Calu3 (cell line): Measurements from ENCODE around the gene KAT14. TPM values are rescaled to one million over a fixed set of nuclear protein-coding genes. Genes with fewer than 3 reads are reported as not detected.
"Not testable (repeated sequence)": the region's sequence is repeated elsewhere in the genome, so short reads cannot be mapped to it uniquely, and the experiment has no call there.

Source experiments
- BruUV-seq: library from RNA; stranded (reverse); fragments of 400-500 nt; replicated peaks from 2 replicates; lab custom pipeline; 2021; lab: Mats Ljungman, UMichigan
- CTCF ChIA-PET: fragments of 300-600 bp; sonication (Branson Sonifier 250); formaldehyde crosslinking; loops from one replicate; lab custom pipeline; 2022; ENCODE audit warnings: antibody characterized with exemption; lab: Charles Lee
- DNase-seq: peaks from one replicate; pipeline ENCODE4 v3.0.0; 2022
- H3K27ac Mint-ChIP-seq: one replicate; pipeline ENCODE4 v1.8.0; 2022; ENCODE audit warnings: mixed read lengths; ENCODE audit not compliant: unreplicated experiment
- H3K27me3 Mint-ChIP-seq: one replicate; pipeline ENCODE4 v1.8.0; 2022; ENCODE audit warnings: mixed read lengths; ENCODE audit not compliant: unreplicated experiment
- H3K36me3 Mint-ChIP-seq: one replicate; pipeline ENCODE4 v1.8.0; 2022; ENCODE audit warnings: mild to moderate bottlenecking, moderate library complexity, mixed read lengths; ENCODE audit not compliant: insufficient read depth, unreplicated experiment
- H3K4me1 Mint-ChIP-seq: one replicate; pipeline ENCODE4 v1.8.0; 2022; ENCODE audit warnings: mild to moderate bottlenecking, low read depth, mixed read lengths; ENCODE audit not compliant: unreplicated experiment
- H3K4me3 Mint-ChIP-seq: one replicate; pipeline ENCODE4 v1.8.0; 2022; ENCODE audit warnings: mild to moderate bottlenecking, low read depth, moderate library complexity, mixed read lengths; ENCODE audit not compliant: unreplicated experiment
- H3K9me3 Mint-ChIP-seq: one replicate; pipeline ENCODE4 v1.8.0; 2022; ENCODE audit warnings: low read depth, mixed read lengths; ENCODE audit not compliant: unreplicated experiment
- intact Hi-C: fragments of 100-400 bp; cut with micrococcal nuclease; formaldehyde crosslinking; loops from one replicate; pipeline ENCODE4 v1.10.0; 2022; ENCODE audit not compliant: unreplicated experiment
- total RNA-seq: library from RNA; stranded (reverse); gene quantifications from 2 replicates; pipeline ENCODE4 v1.2.3, GENCODE V29; 2022
- TF ChIP-seq, protein P1 (sequence below): fragments of 200-600 bp; IDR thresholded peaks from one replicate; pipeline ENCODE4 v1.8.0; 2022; ENCODE audit warnings: antibody characterized with exemption; ENCODE audit not compliant: unreplicated experiment

The KAT14 gene
- total RNA-seq, 1 experiment from 2014 or later: 3.1 TPM

GRCh38 chr20:18101125-18101810 lies 36.4 kb upstream of the KAT14 start:
- H3K4me1 Mint-ChIP-seq: no peaks in the 10 kb centered on the region
- no peaks in the 10 kb centered on the region for H3K9me3 Mint-ChIP-seq
- no peak overlapping the region for H3K27ac Mint-ChIP-seq
- H3K27me3 Mint-ChIP-seq: no peaks in the 10 kb centered on the region
- intact Hi-C loops: no loop called here
- no TSS peak for BruUV-seq
- H3K36me3 Mint-ChIP-seq: no peaks in the 10 kb centered on the region
- TF ChIP-seq, protein P1, sequence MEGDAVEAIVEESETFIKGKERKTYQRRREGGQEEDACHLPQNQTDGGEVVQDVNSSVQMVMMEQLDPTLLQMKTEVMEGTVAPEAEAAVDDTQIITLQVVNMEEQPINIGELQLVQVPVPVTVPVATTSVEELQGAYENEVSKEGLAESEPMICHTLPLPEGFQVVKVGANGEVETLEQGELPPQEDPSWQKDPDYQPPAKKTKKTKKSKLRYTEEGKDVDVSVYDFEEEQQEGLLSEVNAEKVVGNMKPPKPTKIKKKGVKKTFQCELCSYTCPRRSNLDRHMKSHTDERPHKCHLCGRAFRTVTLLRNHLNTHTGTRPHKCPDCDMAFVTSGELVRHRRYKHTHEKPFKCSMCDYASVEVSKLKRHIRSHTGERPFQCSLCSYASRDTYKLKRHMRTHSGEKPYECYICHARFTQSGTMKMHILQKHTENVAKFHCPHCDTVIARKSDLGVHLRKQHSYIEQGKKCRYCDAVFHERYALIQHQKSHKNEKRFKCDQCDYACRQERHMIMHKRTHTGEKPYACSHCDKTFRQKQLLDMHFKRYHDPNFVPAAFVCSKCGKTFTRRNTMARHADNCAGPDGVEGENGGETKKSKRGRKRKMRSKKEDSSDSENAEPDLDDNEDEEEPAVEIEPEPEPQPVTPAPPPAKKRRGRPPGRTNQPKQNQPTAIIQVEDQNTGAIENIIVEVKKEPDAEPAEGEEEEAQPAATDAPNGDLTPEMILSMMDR: no peak
- CTCF ChIA-PET: no interaction called here
- no peak for DNase-seq
- H3K4me3 Mint-ChIP-seq: no peak overlapping the region

DNA sequence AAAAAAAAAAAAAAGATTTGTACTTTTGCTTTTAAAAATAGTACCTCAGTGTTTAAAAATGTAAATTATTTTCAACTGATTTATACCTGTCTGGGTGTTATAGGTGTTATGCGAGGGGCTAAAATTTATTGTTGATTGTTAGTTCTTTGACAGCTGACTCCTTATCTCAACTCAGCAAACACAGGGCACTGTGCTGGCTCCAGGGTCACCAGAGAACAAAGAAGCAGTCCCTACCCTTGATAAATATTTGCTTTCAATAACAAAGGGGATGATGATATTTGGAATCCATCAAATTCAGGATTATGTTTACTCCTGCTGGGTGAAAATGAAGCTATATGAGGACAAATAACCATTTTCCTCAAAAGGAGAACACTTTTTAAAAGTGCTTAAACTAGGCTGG lies 34.2 kb upstream of the KAT14 start:
- Mint-ChIP-seq H3K27ac (no peak overlapping the region), H3K27me3 (no peaks in the 10 kb centered on the region)
- CTCF ChIA-PET: interaction anchor here (0.7 kb wide), 1 partner anchor 735 kb away, joined by 5 read pairs; no protein-coding TSS in a partner anchor

DNA sequence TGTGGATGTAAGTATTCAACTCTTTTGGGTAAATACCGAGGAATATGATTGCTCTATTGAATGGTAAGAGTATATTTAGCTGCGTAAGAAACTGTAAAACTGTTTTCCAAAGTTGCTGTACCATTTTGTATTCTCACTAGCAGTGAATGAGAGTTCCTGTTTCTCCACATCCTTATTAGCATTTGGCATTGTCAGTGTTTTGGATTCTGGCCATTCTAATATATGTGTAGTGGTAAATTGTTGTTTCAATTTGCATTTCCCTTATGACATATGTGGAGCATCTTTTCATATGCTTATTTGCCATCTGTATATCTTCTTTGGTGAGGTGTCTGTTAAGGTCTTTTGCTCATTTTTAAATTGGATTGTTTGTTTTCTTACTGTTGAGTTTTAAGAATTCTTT lies 29.3 kb upstream of the KAT14 start:
- Mint-ChIP-seq H3K27ac (no peak overlapping the region), H3K4me3 (no peak overlapping the region), H3K36me3 (no peaks in the 10 kb centered on the region), H3K4me1 (no peaks in the 10 kb centered on the region), H3K9me3 (no peaks in the 10 kb centered on the region), H3K27me3 (no peaks in the 10 kb centered on the region)
- DNase-seq: no peak
- CTCF ChIA-PET: no interaction called here
- no TSS peak for BruUV-seq
- intact Hi-C loops: no loop called here
- TF ChIP-seq, protein P1: no peak

More for the DNA sequence above, 34.2 kb upstream of the KAT14 start:
- Mint-ChIP-seq H3K9me3 (no peaks in the 10 kb centered on the region), H3K4me3 (no peak overlapping the region), H3K4me1 (no peaks in the 10 kb centered on the region), H3K36me3 (no peaks in the 10 kb centered on the region)
- BruUV-seq: no TSS peak
- TF ChIP-seq, protein P1: no peak
- DNase-seq: no peak
- intact Hi-C loops: no loop called here

DNA sequence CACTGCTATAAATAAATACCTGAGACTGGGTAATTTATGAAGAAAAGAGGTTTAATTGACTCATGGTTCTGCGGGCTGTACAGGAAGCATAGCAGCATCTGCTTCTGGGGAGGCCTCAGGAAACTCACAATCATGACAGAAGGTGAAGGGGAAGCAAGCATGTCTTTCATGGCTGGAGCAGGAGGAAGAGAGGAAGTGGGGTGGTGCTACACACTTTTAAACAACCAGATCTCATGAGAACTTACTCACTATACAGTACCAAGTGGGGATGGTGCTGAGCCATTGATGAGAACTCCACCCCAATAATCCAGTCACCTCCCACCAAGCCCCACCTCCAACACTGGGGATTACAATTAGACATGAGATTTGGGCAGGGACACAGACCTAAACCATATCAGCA lies 9.1 kb upstream of the KAT14 start:
- CTCF ChIA-PET, H3K4me1 Mint-ChIP-seq: not testable (repeated sequence)

GRCh38 chr20:18132663-18133062 lies 5.0 kb upstream of the KAT14 start:
- H3K36me3 Mint-ChIP-seq: peaks cover 4% of the 10 kb centered on the region
- no peaks in the 10 kb centered on the region for H3K4me1 Mint-ChIP-seq
- CTCF ChIA-PET: no interaction called here
- H3K27ac Mint-ChIP-seq: no peak overlapping the region
- no peaks in the 10 kb centered on the region for H3K9me3 Mint-ChIP-seq
- no peak overlapping the region for H3K4me3 Mint-ChIP-seq
- no peaks in the 10 kb centered on the region for H3K27me3 Mint-ChIP-seq
- BruUV-seq: no TSS peak
- no peak for DNase-seq
- TF ChIP-seq, protein P1: no peak
- intact Hi-C loops: loop anchor here (10.0 kb wide), 1 partner anchor 68 kb away; no protein-coding TSS in a partner anchor

More for the DNA sequence above, 9.1 kb upstream of the KAT14 start:
- H3K4me3 Mint-ChIP-seq, BruUV-seq, H3K36me3 Mint-ChIP-seq, H3K27ac Mint-ChIP-seq, intact Hi-C loops, H3K9me3 Mint-ChIP-seq, H3K27me3 Mint-ChIP-seq, DNase-seq: not testable (repeated sequence)
